Measurements from ENCODE around the gene TNFAIP8. TPM values are rescaled to one million over a fixed set of nuclear protein-coding genes. Genes with fewer than 3 reads are reported as not detected.

The TNFAIP8 gene
- total RNA-seq, 1 donor from 2014 or later = 34.4 TPM

- H3K4me1 ChIP-seq = peaks cover 82% of the 10 kb centered on the region
These were observed 1.5 kb downstream of the TNFAIP8 start for GRCh38 chr5:119357270-119357669.

GRCh38 chr5:119357808-119358529 is 2.1 kb downstream of the TNFAIP8 start:
- no peak overlapping the region for H3K27ac ChIP-seq
- peaks cover 81% of the 10 kb centered on the region for H3K4me1 ChIP-seq
- intact Hi-C loops (cut with DNase I) = no loop called here
- no peaks in the 10 kb centered on the region for H3K36me3 ChIP-seq
- peak overlapping the region in 1 of 2 donors; percentile 62 for H3K4me3 ChIP-seq
- no peaks in the 10 kb centered on the region for H3K9me3 ChIP-seq
- H3K27me3 ChIP-seq = no peaks in the 10 kb centered on the region
- DNase-seq (ENCODE audit: extremely low spot score in 2 of 2) = no peak
- TF ChIP-seq POLR2AphosphoS5 (IDR thresholded peaks at IDR 0.05; ENCODE audit: insufficient read depth in 1 of 2, low read depth in 1 of 2) (no peak), POLR2A (IDR thresholded peaks at IDR 0.05) (no peak), CTCF (IDR thresholded peaks at IDR 0.05) (no peak)

More at GRCh38 chr5:119357270-119357669, 1.5 kb downstream of the TNFAIP8 start:
- DNase-seq (ENCODE audit: extremely low spot score in 2 of 2) = no peak
- Histone ChIP-seq H3K27ac (no peak overlapping the region), H3K4me3 (peak overlapping the region in 1 of 2 donors; percentile 62), H3K27me3 (no peaks in the 10 kb centered on the region), H3K36me3 (no peaks in the 10 kb centered on the region), H3K9me3 (no peaks in the 10 kb centered on the region)
- TF ChIP-seq POLR2A (IDR thresholded peaks at IDR 0.05) = no peak
- TF ChIP-seq CTCF (IDR thresholded peaks at IDR 0.05) = no peak
- intact Hi-C loops (cut with DNase I) = no loop called here

GRCh38 chr5:119358530-119358900 is 2.7 kb downstream of the TNFAIP8 start:
- Histone ChIP-seq H3K27me3 (no peaks in the 10 kb centered on the region), H3K9me3 (no peaks in the 10 kb centered on the region), H3K4me3 (no peak overlapping the region), H3K27ac (no peak overlapping the region), H3K36me3 (no peaks in the 10 kb centered on the region), H3K4me1 (peaks cover 75% of the 10 kb centered on the region)
- intact Hi-C loops (cut with DNase I) = no loop called here
- DNase-seq (ENCODE audit: extremely low spot score in 2 of 2) = no peak
- no peak for TF ChIP-seq POLR2AphosphoS5 (IDR thresholded peaks at IDR 0.05; ENCODE audit: insufficient read depth in 1 of 2, low read depth in 1 of 2)
- TF ChIP-seq CTCF (IDR thresholded peaks at IDR 0.05) = no peak
- TF ChIP-seq POLR2A (IDR thresholded peaks at IDR 0.05) = no peak

GRCh38 chr5:119358901-119359603 is 3.2 kb downstream of the TNFAIP8 start:
- Histone ChIP-seq H3K27me3 (no peaks in the 10 kb centered on the region), H3K27ac (no peak overlapping the region), H3K36me3 (no peaks in the 10 kb centered on the region), H3K4me3 (no peak overlapping the region), H3K4me1 (peaks cover 70% of the 10 kb centered on the region), H3K9me3 (no peaks in the 10 kb centered on the region)
- TF ChIP-seq POLR2AphosphoS5 (IDR thresholded peaks at IDR 0.05; ENCODE audit: insufficient read depth in 1 of 2, low read depth in 1 of 2) = no peak
- no peak for TF ChIP-seq CTCF (IDR thresholded peaks at IDR 0.05)
- no peak for TF ChIP-seq POLR2A (IDR thresholded peaks at IDR 0.05)
- DNase-seq (ENCODE audit: extremely low spot score in 2 of 2) = no peak
- intact Hi-C loops (cut with DNase I) = no loop called here

Data from vagina (tissue), 2 donors.